ENCODE data around the gene EPN1.

The EPN1 gene

GRCh38 chr19:55669418-55670279 lies 5.4 kb upstream of the EPN1 start:
- H3K9ac ChIP-seq (ENCODE audit: insufficient read length): no peak overlapping the region
- H3K4me3 ChIP-seq: no peak overlapping the region
- peaks cover 74% of the 10 kb centered on the region for H3K36me3 ChIP-seq (ENCODE audit: insufficient read depth, low read length)
- no peak for TF ChIP-seq POLR2AphosphoS5 (IDR thresholded peaks at IDR 0.05; ENCODE audit: borderline replicate concordance, low read depth, low read length)
- no peak for TF ChIP-seq FOXP2 (optimal IDR thresholded peaks at IDR 0.05; ENCODE audit: control extremely low read depth, extremely low read length, insufficient read depth)
- TF ChIP-seq EZH2 (IDR thresholded peaks at IDR 0.05): no peak
- H3K27ac ChIP-seq: no peak overlapping the region
- no peak for DNase-seq (ENCODE audit: low read depth, low spot score)
- H3K9me3 ChIP-seq (ENCODE audit: low read depth, low read length): no peaks in the 10 kb centered on the region

- DNase-seq (ENCODE audit: low read depth, low spot score): no peak
- Histone ChIP-seq H3K27ac (no peak overlapping the region), H3K9me3 (ENCODE audit: low read depth, low read length) (no peaks in the 10 kb centered on the region), H3K36me3 (ENCODE audit: insufficient read depth, low read length) (peaks cover 69% of the 10 kb centered on the region), H3K9ac (ENCODE audit: insufficient read length) (no peak overlapping the region), H3K4me3 (no peak overlapping the region)
- no peak for TF ChIP-seq FOXP2 (optimal IDR thresholded peaks at IDR 0.05; ENCODE audit: control extremely low read depth, extremely low read length, insufficient read depth)
- TF ChIP-seq EZH2 (IDR thresholded peaks at IDR 0.05): no peak
- no peak for TF ChIP-seq POLR2AphosphoS5 (IDR thresholded peaks at IDR 0.05; ENCODE audit: borderline replicate concordance, low read depth, low read length)
Observed at GRCh38 chr19:55670280-55671053, 4.6 kb upstream of the EPN1 start.

GRCh38 chr19:55671054-55671378 lies 4.0 kb upstream of the EPN1 start:
- TF ChIP-seq POLR2AphosphoS5 (IDR thresholded peaks at IDR 0.05; ENCODE audit: borderline replicate concordance, low read depth, low read length): no peak
- TF ChIP-seq FOXP2 (optimal IDR thresholded peaks at IDR 0.05; ENCODE audit: control extremely low read depth, extremely low read length, insufficient read depth): no peak
- TF ChIP-seq EZH2 (IDR thresholded peaks at IDR 0.05): no peak
- no peak overlapping the region for H3K27ac ChIP-seq
- H3K4me3 ChIP-seq: no peak overlapping the region
- peaks cover 66% of the 10 kb centered on the region for H3K36me3 ChIP-seq (ENCODE audit: insufficient read depth, low read length)
- H3K9ac ChIP-seq (ENCODE audit: insufficient read length): no peak overlapping the region
- H3K9me3 ChIP-seq (ENCODE audit: low read depth, low read length): no peaks in the 10 kb centered on the region
- no peak for DNase-seq (ENCODE audit: low read depth, low spot score)

GRCh38 chr19:55672418-55672817 lies 2.6 kb upstream of the EPN1 start:
- no peak for TF ChIP-seq POLR2AphosphoS5 (IDR thresholded peaks at IDR 0.05; ENCODE audit: borderline replicate concordance, low read depth, low read length)
- TF ChIP-seq FOXP2 (optimal IDR thresholded peaks at IDR 0.05; ENCODE audit: control extremely low read depth, extremely low read length, insufficient read depth): no peak
- TF ChIP-seq EZH2 (IDR thresholded peaks at IDR 0.05): no peak
- DNase-seq (ENCODE audit: low read depth, low spot score): no peak
- Histone ChIP-seq H3K9me3 (ENCODE audit: low read depth, low read length) (no peaks in the 10 kb centered on the region), H3K27ac (peak overlapping the region; percentile 85), H3K36me3 (ENCODE audit: insufficient read depth, low read length) (peaks cover 57% of the 10 kb centered on the region), H3K9ac (ENCODE audit: insufficient read length) (no peak overlapping the region), H3K4me3 (peak overlapping the region; percentile 4; the same call in 1 of the 2 replicates)

- Histone ChIP-seq H3K9ac (ENCODE audit: insufficient read length) (peak overlapping the region; percentile 37), H3K36me3 (ENCODE audit: insufficient read depth, low read length) (peaks cover 57% of the 10 kb centered on the region), H3K27ac (peak overlapping the region; percentile 85), H3K9me3 (ENCODE audit: low read depth, low read length) (no peaks in the 10 kb centered on the region), H3K4me3 (peak overlapping the region; percentile 40; the same call in 1 of the 2 replicates)
- no peak for TF ChIP-seq EZH2 (IDR thresholded peaks at IDR 0.05)
- no peak for TF ChIP-seq POLR2AphosphoS5 (IDR thresholded peaks at IDR 0.05; ENCODE audit: borderline replicate concordance, low read depth, low read length)
- TF ChIP-seq FOXP2 (optimal IDR thresholded peaks at IDR 0.05; ENCODE audit: control extremely low read depth, extremely low read length, insufficient read depth): no peak
- DNase-seq (ENCODE audit: low read depth, low spot score): no peak
Observed at GRCh38 chr19:55673465-55673864, 1.6 kb upstream of the EPN1 start.

- TF ChIP-seq FOXP2 (optimal IDR thresholded peaks at IDR 0.05; ENCODE audit: control extremely low read depth, extremely low read length, insufficient read depth): no peak
- no peak for TF ChIP-seq POLR2AphosphoS5 (IDR thresholded peaks at IDR 0.05; ENCODE audit: borderline replicate concordance, low read depth, low read length)
- TF ChIP-seq EZH2 (IDR thresholded peaks at IDR 0.05): no peak
- H3K9me3 ChIP-seq (ENCODE audit: low read depth, low read length): no peaks in the 10 kb centered on the region
- peak overlapping the region; percentile 85 for H3K27ac ChIP-seq
- H3K9ac ChIP-seq (ENCODE audit: insufficient read length): peak overlapping the region; percentile 37
- no peak for DNase-seq (ENCODE audit: low read depth, low spot score)
- peak overlapping the region; percentile 84; the same call in 1 of the 2 replicates for H3K4me3 ChIP-seq
- peaks cover 57% of the 10 kb centered on the region for H3K36me3 ChIP-seq (ENCODE audit: insufficient read depth, low read length)
Observed at GRCh38 chr19:55673889-55674288, 1.1 kb upstream of the EPN1 start.

GRCh38 chr19:55674459-55674840 lies 576 bp upstream of the EPN1 start:
- DNase-seq (ENCODE audit: low read depth, low spot score): no peak
- Histone ChIP-seq H3K36me3 (ENCODE audit: insufficient read depth, low read length) (peaks cover 57% of the 10 kb centered on the region), H3K27ac (peak overlapping the region; percentile 81), H3K9ac (ENCODE audit: insufficient read length) (peak overlapping the region; percentile 79), H3K4me3 (peak overlapping the region; percentile 84), H3K9me3 (ENCODE audit: low read depth, low read length) (no peaks in the 10 kb centered on the region)
- no peak for TF ChIP-seq POLR2AphosphoS5 (IDR thresholded peaks at IDR 0.05; ENCODE audit: borderline replicate concordance, low read depth, low read length)
- TF ChIP-seq FOXP2 (optimal IDR thresholded peaks at IDR 0.05; ENCODE audit: control extremely low read depth, extremely low read length, insufficient read depth): no peak
- no peak for TF ChIP-seq EZH2 (IDR thresholded peaks at IDR 0.05)

- TF ChIP-seq EZH2 (IDR thresholded peaks at IDR 0.05) (no peak), POLR2AphosphoS5 (IDR thresholded peaks at IDR 0.05; ENCODE audit: borderline replicate concordance, low read depth, low read length) (no peak), FOXP2 (optimal IDR thresholded peaks at IDR 0.05; ENCODE audit: control extremely low read depth, extremely low read length, insufficient read depth) (no peak)
- Histone ChIP-seq H3K4me3 (peak overlapping the region; percentile 84), H3K9me3 (ENCODE audit: low read depth, low read length) (no peaks in the 10 kb centered on the region), H3K36me3 (ENCODE audit: insufficient read depth, low read length) (peaks cover 56% of the 10 kb centered on the region), H3K9ac (ENCODE audit: insufficient read length) (peak overlapping the region; percentile 88), H3K27ac (peak overlapping the region; percentile 67; the same call in 1 of the 2 replicates)
- no peak for DNase-seq (ENCODE audit: low read depth, low spot score)
Observed at GRCh38 chr19:55675661-55676354, 782 bp downstream of the EPN1 start.
